Effector CD4-positive, alpha-beta T cell (primary cell): ENCODE measurements around the gene HAL.
A peak's percentile ranks its signal among the peaks of the same experiment; 100 is the strongest.
"Not testable (repeated sequence)": the region's sequence is repeated elsewhere in the genome, so short reads cannot be mapped to it uniquely, and the experiment has no call there.

Experiments
- DNase-seq: peaks from one replicate; pipeline ENCODE4 v3.0.0-alpha.2; 2020

The HAL gene

DNA sequence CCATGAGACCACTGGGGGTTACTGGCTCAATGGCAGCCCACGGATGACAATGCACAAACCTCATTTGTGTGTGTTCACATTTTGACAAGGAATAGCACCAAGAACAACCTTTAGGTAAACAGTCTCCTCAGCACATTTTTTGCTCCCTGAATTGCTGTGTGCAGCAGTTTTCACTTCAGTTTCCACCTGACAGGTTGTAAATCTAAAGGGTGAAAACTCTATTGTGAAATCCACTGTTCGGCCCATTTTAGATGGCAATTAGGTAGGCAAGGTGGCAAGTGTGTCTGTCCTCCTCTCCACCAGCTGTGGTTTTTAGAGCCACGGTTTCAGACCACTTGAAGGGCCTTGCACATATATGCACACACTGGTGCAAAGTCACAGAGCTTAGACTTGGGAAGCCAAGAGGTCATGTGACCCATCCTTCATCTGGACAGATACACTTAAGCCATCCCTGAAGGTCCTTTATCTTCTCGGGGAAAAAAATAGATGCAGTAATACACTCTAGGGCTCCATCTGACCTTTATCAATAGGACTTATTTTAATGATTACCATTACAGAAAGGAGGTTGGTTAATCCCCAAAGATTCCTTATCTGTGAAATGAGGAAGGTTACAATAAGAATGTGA, 23.2 kb downstream of the HAL start:
- no peak for DNase-seq

DNA sequence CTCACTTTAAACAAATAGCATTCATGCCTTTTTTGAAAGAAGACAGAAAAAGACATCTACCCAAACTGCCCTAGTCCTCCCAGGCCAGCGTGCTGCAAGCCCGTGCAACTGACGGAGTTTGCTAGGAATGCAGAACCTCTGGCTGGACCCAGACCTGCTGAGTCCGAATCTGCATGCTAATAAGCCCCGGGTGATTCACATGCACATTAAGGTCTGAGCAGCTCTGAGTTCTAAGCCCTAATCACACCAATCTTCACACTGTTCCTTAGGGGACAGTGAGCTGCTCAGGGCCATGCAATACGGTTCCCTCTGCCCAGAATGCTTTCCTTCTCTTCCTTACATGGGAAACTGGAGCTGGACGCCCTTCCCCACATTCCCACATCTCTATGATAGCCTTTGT, 25.2 kb downstream of the HAL start:
- DNase-seq, result no peak

DNA sequence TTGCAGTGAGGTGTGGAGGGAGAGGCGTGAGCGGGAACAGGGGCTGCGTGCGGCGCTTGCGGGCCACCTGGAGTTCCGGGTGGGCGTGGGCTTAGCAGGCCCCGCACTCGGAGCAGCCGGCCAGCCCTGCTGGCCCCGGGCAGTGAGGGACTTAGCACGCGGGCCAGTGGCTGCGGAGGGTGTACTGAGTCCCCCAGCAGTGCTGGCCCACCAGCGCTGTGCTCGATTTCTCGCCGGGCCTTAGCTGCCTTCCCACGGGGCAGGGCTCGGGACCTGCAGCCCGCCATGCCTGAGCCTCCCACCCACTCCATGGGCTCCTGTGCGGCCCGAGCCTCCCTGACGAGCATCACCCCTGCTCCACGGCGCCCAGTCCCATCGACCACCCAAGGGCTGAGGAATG, 27.0 kb downstream of the HAL start:
- DNase-seq, result not testable (repeated sequence)

DNA sequence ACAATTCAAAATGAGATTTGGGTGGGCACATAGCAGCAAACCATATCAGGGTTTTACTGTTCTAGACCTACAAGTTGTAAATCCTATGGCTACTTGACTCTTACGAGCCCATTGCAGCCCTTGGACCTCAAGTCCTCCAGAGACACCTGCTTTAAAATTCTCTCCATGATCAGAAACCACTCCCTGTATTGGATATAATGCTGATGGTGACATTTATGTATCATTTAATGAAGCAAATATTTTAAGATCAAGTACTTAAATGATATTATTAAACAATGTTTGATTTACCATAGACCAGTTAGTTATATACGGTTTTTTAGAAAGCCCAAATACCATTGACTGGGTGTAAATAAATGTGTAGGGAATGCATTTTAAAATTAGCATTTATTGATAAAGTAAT, 28.8 kb downstream of the HAL start:
- no peak for DNase-seq

- DNase-seq, result no peak
Measured at GRCh38 chr12:95966287-95966870, 29.8 kb downstream of the HAL start.

- no peak for DNase-seq
Measured at GRCh38 chr12:95963096-95963495, 33.0 kb downstream of the HAL start.

- no peak for DNase-seq
Measured at GRCh38 chr12:95962222-95962621, 33.9 kb downstream of the HAL start.

- no peak for DNase-seq
Measured at GRCh38 chr12:95960241-95960640, 35.9 kb downstream of the HAL start.

- no peak for DNase-seq
Measured at GRCh38 chr12:95959107-95959506, 37.0 kb downstream of the HAL start.

DNA sequence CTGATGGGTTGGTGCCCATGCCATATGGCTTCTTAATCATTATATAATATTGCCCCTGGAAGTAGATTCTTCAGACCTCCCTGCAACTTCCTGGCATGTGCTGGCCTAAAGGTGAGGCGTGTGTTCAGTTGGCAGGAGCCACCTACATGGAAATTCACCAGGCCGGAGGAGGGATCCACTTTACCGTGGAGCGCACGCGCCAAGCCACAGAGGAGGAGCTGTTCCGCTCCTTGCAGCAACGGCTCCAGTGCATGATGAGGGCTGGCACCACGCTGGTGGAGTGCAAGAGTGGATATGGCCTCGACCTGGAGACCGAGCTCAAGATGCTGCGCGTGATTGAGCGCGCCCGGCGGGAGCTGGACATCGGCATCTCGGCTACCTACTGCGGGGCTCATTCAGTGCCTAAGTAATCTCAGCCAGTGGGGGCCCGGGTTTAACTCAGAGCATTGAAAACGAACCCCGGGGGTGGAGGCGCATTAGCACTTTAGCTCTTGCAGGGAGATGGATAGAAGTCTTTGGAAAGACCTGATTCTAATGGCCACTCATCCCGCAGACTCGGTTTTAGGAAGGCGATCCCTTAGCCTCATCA, 39.5 kb downstream of the HAL start:
- DNase-seq, result no peak

- no peak for DNase-seq
Measured at GRCh38 chr12:95955549-95956159, 40.5 kb downstream of the HAL start.

DNA sequence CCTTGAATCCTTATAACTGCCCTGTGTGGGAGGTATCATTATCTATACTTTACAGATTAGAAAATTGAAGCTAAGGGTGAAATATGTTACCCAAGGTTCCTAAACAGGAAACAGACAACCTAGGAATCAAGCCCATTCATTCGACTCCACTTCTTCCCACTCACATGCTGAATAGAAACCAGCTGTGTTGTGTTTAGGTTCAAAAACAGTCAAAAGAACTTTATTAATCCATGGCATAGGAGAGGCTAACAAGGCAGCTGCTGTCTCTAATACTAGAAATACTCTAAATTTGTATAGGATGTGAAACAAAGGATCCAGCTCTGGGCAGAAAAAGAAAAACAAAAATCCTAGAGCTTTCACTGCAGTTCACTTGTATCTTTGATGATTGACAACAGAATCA, 43.1 kb downstream of the HAL start:
- DNase-seq, result no peak

GRCh38 chr12:95951515-95951914, 44.6 kb downstream of the HAL start:
- DNase-seq, result no peak

DNA sequence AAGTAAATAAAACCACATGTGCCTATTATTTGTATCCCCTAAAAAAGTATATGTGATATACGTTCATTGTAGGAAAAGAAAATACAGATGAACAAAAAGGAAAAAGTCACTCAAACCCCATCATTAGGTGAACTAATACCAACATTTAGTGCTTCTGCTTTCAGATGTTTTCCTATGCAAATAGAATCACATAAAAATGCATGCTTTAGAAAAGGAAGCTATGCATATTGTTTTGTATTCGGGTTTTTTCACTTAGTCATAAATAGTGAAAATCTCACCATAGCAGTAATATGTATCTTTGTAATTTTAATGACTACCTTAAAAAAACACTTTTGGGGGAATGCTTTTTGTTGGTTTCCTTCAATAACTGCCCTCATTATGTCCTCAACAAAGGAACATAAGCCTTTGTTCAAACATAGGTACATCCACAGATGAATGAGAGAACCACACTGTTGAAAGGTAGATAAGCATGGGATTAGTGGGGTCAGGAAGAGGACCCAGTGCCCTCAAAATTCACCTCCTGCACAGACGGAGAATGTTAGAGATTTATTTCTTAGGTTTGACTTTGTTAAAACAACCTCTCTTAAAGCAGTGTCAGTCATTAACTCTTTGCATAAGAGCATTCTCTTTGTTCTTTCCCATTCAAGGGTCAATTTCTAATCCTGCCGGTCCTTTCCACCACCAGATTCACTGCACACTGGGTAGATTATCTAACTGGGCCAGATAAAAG, 46.5 kb downstream of the HAL start:
- DNase-seq, result no peak

- no peak for DNase-seq
Measured at GRCh38 chr12:95944108-95944704, 51.9 kb downstream of the HAL start.

DNA sequence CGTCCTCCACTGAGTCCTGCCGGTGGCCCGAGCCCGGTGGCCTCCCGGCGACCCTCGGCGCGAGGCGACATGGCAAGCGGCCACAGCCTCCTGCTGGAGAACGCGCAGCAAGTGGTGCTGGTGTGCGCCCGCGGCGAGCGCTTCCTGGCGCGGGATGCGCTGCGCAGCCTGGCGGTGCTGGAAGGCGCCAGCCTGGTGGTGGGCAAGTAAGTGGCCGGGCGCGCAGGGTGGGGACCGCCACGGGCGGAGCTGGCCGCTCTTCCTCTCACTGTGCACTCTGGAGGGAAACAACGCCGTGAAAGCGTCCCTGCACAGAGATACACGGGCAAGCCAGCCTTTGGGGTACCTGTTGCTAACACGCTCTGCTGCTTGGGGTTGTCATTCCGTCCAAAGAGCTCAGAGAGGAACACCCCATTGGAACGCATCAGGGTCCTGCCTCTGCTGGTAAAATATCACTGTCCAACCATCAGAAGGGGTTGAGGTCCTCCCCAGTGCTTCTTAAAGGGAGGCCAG, 52.8 kb downstream of the HAL start, which contains the start of gene AMDHD1:
Gene AMDHD1, plus strand, starts transcription at position 2 of the 513 bp plus-strand sequence. Its CDS starts 68 bp downstream, at position 70.
- DNase-seq, result peak; percentile 41

GRCh38 chr12:95942524-95943329, 53.4 kb downstream of the HAL start, which contains the start of gene CCDC38:
Gene CCDC38, minus strand, starts transcription at chr12:95942614. Its CDS starts 6,105 bp downstream, at chr12:95936509.
- DNase-seq, result peak; percentile 73

DNA sequence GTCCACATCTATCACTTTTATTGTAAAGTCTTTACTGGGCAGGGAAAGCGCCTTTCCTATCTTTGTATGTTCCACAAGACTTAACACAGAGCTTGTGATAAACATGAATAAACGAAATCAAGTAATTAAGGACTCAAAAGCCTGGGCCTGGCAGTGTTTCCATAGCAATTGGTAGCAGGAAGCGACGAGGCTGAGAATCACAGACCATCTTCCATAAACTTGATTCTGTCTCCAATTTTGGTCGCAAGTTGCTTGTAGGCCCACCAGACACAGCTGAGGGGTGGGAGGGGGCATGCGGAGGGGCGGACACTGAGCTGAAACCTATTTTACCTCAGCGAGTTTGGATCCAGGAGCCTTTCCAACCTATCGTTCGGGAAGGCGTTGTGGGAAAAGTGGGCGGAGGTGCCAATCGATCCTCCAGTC, 54.0 kb downstream of the HAL start:
- DNase-seq, result no peak

DNA sequence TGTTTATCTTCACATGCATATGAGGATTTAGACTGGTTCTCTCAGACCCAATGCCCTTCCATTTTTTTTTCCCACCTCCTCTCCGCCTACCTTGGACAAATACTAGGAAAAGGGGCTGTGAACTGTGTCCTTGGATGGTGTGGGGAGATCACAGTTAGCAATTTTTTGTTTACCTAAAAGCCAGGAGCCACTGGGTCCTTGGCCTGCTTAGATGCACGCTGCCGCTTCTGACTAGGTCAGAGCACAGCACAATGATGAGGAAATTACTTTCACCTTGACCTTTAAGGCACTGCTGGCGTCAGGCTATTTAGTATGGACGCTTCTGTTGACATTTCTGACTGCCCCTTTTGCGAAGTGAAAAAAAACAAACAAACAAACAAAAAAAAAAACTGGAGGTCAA, 55.6 kb downstream of the HAL start:
- DNase-seq, result no peak
